ENCODE measurements around the gene GET4.
A peak's percentile ranks its signal among the peaks of the same experiment; 100 is the strongest.

GET4 gene

GRCh38 chr7:900331-901040 lies 24.1 kb downstream of the GET4 start:
- DNase-seq, result no peak

DNA sequence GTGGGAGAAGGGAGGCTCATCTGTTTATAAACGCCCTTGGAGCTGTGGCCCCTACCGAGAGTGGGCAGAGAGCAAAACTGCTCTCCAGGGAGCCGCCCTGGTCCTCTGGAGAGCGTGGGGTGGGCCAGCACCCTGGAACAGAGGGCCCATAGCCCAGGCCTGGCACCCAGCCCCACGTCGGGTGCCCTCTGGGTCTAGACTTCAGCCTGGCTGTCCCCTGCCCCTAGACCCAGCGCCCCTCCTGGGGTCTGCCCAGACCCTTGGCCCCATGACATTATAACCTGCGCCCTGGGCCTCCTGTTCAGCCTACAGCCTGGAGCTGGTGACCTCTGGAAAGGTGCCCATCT lies 24.7 kb downstream of the GET4 start:
- no peak for DNase-seq

- DNase-seq, result peak; percentile 96
Observed at GRCh38 chr7:901388-902154, 25.2 kb downstream of the GET4 start.

GRCh38 chr7:902996-903395 lies 26.6 kb downstream of the GET4 start:
- DNase-seq, result no peak

DNA sequence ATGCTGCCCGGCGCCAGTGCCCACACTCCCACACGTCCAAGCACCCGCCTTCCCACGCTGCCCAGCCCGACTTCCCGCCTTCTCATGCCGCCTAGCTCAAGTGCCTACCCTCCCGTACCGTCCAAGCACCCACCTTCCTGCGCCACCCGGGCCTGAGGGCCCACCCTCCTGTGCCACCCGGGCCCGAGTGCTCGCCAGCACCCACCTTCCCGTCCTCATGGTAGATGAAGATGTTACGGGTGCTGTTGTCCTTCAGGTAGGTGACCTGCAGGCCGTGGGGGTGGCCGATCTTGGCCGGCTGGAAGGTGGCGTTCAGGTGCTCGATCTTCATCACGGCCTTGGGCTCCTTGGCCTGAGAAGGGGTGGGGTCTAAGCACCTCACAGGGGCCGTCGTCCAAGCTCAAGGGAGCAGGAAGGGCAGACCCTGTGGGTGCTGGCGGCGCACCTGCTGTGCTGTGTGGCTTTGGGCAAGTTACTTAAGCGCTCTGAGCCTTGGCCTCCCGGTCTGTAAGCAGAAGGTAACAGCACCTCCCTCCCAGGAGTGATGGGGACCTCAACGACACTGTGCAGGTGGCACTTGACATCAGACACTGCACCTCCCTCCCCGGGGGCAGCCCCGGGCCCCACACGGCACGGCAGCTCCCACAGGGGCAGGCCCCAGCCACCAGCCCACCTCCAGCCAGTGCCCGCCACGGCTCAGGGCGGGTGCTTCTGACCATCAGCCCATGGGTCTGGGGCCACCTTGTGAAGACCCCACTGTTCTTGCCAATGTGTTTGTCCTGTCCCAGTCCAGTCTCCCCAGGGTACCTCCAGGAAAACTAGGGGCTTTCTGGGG lies 27.8 kb downstream of the GET4 start:
- DNase-seq, result no peak

DNA sequence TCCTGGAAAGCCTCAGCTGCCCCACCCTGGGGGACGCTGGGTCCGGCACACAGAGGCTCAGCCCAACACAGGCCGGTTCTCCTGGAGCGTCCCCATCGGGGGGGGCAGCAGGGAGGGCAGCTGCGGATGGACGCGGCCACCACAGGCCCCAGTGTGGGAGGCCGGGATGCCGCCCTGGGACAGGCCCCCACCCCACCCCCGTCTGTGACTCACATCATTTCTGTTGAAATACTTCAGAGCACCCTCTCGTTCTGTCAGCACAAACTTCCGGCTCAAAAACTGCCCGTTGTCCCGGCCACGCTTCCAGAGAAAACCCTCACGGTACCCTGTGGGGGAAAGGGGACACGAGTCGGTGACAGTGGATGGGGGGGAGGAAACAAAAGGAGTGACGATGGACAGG lies 28.5 kb downstream of the GET4 start:
- no peak for DNase-seq

DNA sequence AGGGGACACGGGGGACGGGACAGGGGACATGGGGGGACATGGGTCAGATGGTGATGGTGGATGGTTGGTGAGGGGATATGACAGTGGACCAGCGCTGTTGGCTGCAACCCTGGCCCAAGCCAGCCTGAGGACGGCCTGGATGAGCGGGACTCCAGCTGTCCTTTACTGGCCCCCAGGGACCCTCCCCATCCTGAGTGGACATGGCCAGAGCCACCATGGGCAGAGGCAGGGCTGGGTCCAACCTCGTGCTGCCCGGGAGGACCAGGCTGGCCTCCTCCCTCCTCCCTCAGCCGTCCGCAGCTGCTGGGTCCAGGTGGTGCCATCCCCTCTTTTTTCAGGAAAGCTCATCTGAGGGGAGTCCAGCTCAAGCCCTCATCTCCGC lies 30.4 kb downstream of the GET4 start:
- DNase-seq, result no peak

DNA sequence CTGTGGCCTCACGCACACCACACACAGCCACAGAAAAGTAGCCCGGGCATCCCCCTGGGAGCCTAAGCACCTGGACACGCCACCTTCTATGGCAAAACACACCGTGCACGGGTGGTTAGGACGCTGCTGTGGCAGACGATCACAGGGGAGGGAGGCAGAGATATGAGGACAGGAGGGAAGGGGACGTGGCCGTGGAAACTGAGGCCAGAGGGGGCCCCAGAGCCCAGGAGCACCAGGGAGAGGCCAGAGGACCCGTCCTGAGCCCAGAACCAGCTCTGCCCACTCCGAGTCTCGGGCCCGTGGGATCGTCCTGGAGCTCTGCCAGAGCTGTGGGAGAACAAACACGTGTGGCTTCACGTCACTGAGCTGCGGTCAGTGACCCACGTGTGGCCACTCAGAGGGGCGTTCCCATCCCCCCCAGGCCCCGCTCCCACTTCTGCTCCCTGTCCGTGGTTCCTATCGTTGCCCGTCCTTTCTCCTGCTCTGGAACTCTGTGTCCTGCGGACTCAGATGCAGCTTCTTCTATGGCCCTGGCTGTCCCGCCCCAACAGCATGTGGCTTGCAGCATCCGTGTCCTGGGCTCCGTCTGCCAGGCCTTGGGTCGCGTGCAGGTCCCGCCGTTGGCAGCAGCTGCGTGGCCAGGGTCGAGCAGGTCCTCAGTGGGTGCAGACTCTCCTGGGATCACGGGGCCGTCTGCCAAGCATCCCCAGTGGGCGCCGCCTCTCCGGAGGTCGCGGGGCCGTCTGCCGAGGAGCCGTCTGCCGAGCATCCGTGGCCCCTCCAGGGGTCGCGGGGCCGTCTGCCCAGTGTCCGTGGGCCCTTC lies 31.0 kb downstream of the GET4 start:
- DNase-seq, result no peak

GRCh38 chr7:908159-908581 lies 31.8 kb downstream of the GET4 start:
- no peak for DNase-seq

DNA sequence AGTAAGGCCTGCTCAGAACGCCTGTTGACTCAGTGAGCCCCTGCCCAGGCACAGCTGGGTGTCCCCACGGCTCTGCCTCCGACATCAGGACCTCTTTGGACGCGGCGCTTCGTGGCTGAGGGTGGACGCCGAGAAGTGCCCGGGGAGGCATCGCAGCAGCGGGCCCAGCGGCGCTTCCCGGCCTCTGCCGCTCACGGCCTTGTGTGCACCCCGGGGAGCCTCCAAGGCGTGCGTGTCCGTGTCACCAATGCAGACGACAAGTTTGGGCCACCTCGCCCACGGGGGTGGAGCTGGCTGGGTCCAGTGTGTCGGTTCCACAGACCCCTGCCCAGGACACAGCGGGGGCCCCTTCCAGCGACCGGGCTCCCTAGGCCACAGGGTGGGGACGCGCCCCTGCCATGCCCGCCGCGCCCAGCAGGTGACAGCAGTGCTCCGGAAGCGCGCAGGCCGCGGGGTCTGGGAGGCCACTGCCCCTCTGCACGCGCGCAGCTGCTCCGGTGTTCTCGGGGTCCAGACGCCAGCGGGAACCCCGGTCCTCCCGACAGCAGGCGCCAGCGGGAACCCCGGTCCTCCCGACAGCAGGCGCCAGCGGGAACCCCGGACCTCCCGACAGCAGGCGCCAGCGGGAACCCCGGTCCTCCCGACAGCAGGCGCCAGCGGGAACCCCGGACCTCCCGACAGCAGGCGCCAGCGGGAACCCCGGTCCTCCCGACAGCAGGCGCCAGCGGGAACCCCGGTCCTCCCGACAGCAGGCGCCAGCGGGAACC lies 32.4 kb downstream of the GET4 start:
- peak; percentile 61 for DNase-seq

DNA sequence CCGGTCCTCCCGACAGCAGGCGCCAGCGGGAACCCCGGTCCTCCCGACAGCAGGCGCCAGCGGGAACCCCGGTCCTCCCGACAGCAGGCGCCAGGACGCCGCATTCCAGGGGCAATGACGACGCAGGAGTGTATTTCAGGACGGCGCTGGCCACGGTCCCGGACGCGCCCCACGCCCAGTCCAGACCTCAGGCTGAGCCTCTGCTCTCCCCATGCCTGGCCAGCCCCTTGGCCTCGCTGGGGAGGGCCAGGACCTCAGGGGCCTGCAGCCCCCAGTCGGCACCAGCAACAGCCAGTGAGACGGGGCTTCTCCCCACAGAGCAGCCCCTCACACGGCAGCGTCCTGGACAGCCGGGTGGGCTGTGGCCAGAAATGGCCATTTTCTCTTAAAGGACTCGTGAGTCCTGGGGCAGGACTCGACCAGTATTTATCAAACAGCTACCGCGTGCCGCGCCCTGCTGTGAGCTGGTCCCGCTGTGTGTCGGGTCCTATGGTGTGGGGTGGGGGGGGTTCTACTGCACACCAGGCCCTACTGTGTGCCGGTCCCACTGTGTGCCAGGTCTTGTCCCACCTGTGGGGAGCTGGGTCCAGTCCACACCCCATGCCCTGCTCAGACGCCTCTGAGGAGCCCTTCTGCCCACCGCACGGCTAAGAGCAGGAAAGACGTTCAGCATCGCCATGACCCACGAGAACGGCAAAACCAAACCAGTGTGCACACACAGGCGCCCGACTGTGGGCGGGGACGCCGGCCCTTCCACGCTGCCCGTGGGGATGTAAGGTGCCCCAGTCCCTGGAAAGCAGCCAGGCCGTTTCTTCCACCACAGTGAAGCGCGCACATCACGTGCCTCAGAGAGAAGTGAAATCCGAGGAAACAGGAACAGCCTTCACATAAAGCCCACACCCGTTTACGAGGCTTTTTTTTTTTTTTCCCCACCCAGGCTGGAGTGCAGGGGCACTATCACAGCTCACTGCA lies 33.3 kb downstream of the GET4 start:
- peak; percentile 87 for DNase-seq

GRCh38 chr7:910441-910861 lies 34.1 kb downstream of the GET4 start:
- DNase-seq, result no peak

DNA sequence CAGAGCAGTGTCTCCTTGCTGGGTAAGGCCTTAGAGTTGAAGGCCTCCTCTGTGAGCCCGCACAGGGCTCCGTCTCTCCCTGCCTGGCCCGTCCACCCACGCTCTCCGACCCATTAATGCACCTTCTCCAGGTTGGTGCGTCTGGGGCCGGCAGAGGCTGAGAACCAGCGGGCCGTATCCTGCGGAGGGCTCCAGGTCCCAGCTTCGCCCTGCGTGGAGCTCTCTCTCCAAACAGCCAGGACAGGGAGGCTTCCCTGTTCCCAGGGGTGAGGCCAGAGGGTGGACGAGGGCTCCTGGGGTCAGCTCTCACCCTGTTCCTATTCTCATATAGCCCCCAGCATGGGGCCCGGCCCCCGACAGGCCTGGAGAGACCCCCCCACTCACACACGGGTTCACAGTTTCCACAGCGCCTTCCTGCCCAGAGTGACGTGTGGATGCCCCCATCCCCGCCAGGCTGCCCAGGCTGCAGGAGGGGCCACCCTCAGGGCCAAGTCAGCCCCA lies 34.6 kb downstream of the GET4 start:
- no peak for DNase-seq

- no peak for DNase-seq
Observed at GRCh38 chr7:911791-912480, 35.6 kb downstream of the GET4 start.

GRCh38 chr7:913736-914520 lies 37.6 kb downstream of the GET4 start:
- peak; percentile 42 for DNase-seq

GRCh38 chr7:914521-915194 lies 38.3 kb downstream of the GET4 start:
- DNase-seq, result no peak

DNA sequence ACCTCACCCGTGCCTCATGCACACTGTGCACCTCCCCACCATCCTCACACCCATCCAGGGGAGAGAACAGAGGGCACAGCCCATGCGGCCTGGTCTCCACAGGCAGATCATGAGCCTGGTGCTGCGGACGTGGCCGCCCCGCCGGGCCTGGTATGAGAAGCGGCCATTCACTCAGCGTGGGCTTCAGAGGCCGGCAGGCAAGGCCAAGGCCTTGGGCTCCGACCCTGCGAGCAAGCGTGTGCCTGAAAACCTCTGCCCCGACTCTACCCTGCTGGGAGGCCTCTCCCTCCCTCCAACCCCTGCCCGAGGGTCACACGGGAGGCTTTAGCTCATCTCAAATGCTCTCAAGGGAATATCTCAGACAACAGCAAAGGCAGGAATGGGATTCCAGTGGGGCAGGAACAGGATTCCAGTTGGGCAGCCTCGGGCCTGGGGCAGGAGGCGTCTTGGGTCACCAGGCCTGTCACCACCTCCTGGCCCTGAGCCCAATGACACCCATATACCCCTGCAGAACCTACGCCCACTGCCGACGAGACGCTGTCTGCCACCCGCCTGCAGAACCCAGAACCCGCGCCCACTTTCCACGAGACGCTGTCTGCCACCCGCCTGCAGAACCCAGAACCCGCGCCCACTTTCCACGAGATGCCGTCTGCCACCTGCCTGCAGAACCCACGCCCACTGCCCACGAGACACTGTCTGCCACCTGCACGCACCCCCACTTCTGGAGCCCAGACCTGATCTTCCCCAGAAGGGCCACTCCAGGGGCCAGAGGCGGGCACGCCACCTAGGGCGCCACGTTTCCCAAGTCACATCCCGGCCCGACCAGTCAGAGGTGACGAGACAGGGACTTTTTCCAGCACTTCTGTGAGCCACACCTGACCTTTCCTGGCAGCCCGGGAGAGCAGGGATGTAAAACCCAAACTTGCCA lies 39.2 kb downstream of the GET4 start:
- no peak for DNase-seq

Measured in NCI-H226 (cell line).